G401 (cell line): ENCODE measurements around the gene ZIC4. TPM values are rescaled to one million over a fixed set of nuclear protein-coding genes. Genes with fewer than 3 reads are reported as not detected.

Experiments used
- DNase-seq: peaks from one replicate; pipeline ENCODE4 v3.0.0-alpha.2; 2015; ENCODE audit warnings: low spot score
- in situ Hi-C: cut with HindIII; loops from 2 replicates; pipeline ENCODE4 v1.10.0; 2016; ENCODE audit warnings: low sequenced_read_pairs, mixed read lengths
- total RNA-seq: library from RNA; depleted of rRNA; stranded (reverse); fragments of >200 nt; shearing (Covaris generic); gene quantifications from 2 replicates; pipeline ENCODE4 v1.2.3, GENCODE V29; 2014

Gene ZIC4
- total RNA-seq, 1 experiment from 2014 or later = not detected

DNA sequence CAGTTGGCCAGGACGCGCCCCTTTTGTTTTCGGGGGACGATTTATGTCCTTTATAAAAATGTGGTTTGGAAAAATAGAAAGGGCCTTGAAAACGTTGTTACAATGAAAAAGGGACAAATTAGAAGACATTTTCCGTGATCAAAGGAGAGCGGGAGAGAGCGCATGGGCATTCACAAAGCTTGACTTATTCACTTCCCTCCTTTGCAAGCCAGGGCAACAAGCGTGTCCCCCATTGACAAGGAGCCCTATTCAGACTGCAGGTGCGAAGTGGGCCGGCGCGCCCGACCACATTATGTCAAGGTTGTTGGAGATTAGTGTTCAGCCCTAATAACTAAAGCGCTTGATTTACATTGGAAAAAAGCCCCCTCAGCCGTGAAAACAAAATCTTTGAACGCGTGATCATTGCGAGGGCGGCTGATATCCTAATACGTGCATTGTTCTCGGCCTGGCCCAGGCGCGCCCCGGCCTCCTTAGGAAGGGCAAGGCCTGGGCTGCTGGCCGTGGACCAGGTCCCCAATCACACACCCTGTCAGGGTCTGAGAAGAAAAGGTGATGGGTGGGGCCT, 25.9 kb downstream of the ZIC4 start:
- DNase-seq = no peak
- in situ Hi-C loops = no loop called here

DNA sequence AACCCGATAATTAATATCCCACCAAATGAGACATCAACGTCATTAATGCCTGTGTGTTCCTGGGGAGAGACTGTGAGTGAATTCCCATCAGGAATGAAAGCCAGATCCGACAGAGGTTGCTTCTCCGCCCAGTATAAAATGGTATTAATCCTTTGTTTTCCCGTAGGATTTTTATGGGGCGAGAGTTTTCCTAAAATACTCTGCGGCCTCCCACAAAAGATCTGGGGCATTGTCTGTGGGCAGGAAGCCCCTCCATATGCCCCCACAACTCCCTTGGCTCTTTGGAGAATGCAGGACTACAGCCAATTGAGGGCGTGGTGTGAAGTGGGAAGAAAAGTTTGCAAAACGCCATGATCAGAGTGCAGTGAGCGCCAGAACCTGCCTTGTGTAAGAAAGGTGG, 26.7 kb downstream of the ZIC4 start:
- DNase-seq = no peak
- in situ Hi-C loops = no loop called here

DNA sequence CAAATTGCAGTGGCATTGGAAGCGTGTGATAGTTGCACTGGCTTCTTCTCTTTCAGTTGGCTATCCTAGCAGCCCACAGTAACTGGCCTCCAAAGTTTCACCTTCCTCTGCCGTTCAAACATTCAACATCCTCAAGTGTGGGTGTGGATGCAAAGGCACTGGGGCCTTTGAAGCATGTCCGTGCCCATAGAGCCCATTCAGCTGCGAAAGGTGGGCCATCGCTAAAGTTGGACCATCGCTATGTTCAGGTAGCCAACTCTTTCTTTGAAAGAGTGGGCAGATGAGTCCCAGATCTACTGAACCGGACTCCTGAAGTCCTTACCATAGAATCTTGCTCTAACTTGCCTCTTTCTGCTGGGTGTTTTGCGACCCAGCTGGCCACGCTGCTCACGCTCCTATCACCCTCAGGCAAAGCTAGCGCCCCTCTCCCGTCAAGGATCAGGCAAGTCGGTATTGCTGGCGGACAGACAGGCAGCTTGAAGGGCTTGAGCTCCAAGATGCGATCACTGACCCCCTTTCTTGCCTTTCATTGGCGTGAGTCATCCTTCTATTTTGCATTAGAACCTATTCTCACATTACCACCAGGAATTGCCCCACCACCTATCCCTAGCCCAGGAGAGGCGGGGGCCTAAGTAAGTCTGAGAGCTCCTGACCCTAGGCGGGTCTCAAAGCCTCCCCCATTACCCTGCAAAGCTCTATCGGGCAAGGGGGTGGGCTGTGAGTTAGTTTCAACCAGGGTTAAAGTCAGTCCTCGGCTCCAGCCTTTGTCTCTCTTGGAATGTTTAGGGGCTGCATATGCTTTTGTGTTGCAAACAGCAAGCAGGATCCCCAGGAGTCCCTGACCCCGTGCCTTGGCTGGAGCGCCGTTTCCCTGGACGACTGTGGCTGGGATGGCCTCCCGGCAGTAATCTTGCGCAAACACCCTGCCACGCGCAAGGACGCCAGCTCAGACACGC, 28.7 kb downstream of the ZIC4 start:
- DNase-seq = peak; percentile 19
- in situ Hi-C loops = no loop called here

DNA sequence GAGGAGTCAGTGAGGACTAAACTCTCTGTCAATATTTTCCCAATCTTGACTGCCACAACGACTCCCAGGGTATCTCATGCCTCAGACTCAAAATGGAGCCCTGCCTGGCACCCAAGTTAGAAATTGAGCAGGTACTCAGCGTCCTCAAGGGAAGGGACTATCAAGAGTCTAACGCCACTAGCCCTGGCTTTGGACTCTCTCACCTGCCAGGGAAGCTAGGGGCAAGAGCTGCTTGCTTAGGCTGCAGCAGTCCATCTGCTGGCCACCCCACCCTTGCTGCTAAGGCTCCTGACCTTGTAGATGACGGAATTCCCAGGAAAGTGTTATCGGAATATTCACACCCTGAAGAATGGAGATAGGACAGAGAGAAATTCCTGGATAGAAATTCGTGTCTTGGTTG, 33.0 kb downstream of the ZIC4 start:
- in situ Hi-C loops = no loop called here
- DNase-seq = no peak

DNA sequence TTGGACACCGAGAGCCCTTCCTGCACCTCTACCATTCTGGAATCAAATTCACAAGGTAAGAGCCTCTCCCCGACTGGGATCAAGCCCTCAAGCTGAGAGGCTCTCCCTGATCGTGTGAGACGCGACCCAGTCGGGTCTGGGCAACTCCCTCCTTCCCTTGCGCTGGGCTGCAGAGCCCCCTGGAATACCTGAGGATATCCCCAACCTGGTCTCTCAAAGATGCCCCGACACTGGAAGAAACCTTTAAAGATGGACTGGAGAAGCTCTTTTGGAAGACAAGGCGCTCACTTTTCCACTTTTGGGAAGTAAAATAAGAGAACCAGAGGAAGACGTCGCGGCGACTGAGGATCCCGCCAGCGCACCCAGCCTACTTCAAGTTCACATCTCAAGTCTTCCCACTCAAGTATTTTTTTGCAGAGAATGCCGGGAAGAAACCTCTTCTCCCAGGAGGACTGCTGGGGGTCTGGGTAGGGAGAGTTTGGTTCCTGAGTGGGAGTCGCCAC, 33.8 kb downstream of the ZIC4 start:
- in situ Hi-C loops = no loop called here
- DNase-seq = peak; percentile 35

DNA sequence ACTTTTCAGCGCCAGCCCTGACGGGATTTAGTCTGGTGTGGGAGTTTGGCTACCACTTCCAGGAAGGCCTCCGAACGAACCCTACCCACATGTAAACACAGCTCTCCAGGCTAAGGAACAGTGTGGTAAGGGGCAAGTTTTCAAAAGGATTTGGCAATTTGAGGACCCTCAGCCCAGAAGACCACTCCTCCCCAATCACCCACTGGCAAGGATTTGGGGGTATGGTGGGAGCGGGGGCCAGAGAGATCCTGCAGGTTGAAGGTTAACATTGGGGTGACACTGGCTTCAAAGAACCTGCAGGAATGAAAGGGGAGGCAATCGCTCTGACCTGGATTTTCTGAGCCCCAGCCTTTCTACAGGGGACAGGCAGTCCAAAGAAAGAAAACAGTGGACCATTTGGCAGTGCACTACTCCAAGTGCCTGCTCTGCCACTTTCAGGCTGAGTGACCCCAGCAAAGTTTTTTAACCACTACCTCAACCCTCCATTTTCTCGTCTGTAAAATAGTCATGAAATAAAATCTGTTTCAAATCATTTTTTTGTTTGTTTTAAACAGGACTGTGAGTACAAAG, 34.5 kb downstream of the ZIC4 start:
- DNase-seq = peak; percentile 76
- in situ Hi-C loops = no loop called here

DNA sequence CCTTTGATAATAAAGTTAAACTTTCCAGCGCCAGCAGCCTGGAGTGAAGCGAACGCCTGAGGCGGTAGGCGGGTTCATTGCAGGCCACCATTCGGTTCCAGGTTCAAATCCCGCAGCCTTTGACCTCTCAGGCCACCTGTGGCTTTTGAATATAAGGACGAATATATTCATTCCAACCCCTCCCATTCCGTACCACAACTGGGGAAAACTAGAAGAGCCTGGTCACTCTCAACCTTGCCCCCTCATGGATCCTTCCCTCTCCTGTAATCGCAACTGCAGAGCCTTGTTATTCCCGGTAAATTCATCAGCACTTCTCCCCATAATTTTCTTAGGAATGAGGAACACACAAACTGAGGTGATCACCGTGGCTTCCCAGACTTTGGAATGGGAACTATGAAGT, 35.2 kb downstream of the ZIC4 start:
- in situ Hi-C loops = no loop called here
- DNase-seq = no peak

DNA sequence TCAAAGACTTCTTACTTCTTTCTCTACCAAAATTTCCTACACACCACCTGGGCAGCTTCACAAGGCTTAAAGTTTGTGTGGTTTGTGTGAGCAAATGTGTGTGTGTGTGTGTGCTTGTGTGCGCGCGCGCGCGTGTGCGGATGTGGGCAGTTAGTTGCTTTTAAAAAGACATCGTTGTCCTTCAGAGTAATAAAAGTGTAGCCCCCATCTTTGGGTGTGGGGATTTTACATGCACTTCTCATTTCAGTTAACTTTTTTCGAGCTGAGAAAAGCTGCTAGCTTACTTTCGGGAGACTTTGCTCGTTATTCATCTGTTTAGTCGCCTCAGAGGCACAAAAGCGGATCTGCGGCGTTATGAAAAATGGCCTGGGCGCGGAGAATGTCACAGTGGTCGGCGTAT, 36.0 kb downstream of the ZIC4 start:
- in situ Hi-C loops = no loop called here
- peak; percentile 64 for DNase-seq

DNA sequence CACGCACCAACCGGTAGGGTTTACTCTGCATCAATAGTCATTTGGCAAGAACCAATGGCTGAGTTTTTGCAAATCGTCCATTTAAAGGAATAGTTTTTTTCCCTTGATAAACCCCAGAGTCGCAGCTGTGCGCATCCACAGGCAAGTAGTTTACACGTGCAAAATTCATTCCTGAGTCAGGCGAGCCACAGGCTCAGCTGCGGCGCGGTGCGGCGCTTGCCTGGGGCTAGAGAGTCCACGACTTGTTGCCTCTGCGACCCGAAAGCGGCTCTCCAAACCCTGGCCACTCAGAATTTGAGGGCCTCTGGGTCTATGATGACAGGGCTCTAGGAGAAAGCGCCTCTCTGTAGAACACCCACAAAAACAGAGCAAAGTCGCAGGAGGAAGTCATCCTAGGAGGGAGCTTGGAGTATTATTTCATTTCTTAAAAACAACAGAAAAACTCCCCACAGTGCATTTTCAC, 36.7 kb downstream of the ZIC4 start:
- in situ Hi-C loops = no loop called here
- peak; percentile 83 for DNase-seq

DNA sequence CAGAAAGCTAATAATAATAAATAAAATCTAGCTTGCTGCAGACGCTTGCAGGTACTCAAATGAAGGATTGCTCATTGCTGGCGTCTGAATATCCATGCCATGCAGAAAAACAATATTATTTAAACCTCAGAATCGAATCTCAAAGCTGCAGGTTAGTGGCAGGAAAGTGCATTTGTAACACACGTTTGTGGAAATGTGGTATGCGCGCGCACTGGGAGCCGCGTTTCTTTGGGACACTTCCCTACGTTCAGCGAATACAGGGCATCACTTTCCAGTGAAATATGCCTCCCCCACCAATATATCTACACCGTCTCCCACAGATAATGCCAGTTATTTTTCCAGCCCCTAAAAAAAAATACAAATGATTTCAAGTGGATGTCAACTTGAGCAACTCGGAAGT, 37.1 kb downstream of the ZIC4 start:
- in situ Hi-C loops = no loop called here
- DNase-seq = peak; percentile 73

DNA sequence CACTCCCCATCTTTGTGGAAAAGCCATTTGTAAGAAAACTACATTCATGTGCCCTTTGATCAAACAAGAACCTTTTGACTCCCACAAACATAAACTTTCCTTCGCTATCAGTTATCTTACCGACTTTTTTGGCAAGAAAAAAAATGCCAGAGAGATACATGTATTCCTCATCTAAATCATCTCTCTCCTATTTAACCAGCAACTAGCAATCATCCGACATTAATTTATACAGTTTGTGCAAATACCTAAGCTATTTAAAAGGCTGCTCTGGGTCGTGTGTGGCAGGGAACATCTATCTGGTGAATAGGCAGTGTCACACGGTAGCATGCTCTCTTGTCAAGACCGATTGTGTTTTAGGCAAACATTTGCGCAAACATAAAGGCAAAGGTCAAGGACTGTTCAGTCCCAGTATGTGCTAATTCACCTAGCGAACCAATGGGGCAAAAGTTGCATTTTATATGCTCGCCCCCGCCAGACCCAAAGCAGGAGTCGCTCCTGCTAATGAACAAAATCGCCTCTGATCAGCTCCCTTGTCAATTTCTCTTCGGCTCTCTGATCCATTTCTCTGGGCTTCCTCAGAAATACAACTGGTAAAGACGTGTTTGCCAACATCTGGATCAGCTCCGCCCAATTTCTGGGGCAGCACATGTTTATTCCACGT, 37.7 kb downstream of the ZIC4 start:
- in situ Hi-C loops = no loop called here
- DNase-seq = peak; percentile 80

DNA sequence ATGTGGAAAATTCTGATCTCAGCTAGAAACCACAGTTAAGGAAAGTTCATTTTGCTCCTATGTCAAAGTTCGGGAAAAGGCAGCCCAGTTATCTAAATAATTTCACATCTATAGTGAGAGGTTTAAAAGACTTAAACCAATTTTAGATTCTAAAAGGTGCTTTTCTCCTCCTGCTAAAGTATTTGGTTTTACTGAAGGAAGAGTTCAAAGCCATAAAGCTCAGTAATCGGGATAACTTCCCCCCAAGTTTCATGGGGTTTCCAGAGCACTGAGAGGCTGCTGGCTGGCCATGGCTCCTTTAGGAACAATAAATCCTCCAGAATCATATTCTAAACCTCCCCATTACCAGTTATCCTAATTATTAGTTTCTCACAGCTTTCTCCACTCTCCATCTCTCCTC, 38.2 kb downstream of the ZIC4 start:
- in situ Hi-C loops = no loop called here
- peak; percentile 68 for DNase-seq

DNA sequence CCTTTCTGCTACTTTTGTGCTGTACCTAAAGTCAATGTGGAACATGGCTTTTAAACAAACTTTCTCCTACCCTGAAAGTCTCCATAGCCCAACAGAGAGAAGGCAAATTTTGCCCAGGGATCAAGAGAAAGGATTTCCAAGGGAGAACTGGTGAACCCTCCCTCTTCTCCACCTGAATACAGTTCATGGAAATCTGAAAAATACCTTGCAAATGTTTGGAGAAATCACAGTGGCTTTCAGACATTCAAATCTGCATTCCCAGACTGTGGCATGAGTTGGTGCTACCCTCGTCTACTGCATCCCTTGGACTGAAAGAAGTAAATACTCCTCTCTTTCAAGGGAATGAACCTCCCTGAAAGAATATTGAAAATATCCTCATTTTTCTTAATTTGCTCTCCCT, 38.7 kb downstream of the ZIC4 start:
- peak; percentile 71 for DNase-seq
- in situ Hi-C loops = no loop called here

DNA sequence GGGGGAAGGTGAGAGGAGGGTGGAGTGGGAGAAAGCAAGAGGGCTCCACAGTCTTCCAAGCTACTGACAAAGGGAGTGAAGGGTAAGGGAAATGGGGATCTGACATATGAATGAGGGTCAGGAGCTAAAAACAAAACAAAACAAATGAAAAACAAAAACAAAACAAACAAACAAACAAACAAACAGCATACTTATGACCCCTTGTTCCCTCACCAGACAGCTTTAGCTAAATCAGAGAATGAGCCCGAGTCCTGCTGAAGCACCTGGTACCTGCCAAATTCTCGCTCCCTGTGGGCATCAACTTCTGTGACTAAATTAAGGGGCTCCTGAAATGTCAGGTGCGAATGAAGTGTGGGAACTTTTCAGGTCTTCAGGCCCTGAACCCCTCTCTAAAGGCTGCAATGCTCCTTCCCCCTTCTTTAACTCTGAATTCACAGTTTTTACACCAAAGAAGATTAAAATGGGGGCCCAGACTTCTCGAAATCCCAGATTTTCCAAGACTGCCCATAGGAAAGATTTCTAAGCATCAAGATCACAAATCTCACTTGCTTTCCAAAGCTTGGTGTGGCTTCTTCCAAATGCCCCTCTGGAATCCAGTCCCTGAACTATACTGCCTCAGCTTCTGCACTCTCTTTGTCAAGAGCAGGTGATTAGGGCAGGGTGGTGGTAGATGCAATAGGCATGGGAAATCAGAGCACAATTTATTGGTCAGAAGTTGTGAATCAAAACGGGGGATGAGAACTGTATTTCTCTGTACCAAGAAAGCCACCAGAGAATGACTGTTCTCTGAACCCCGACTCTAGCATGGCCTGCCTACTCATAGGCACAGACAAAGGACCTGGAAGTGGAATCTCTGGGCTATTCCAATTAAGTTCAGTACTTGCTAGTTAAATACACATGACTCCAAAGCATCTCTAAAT, 40.9 kb downstream of the ZIC4 start:
- in situ Hi-C loops = no loop called here
- peak; percentile 76 for DNase-seq

DNA sequence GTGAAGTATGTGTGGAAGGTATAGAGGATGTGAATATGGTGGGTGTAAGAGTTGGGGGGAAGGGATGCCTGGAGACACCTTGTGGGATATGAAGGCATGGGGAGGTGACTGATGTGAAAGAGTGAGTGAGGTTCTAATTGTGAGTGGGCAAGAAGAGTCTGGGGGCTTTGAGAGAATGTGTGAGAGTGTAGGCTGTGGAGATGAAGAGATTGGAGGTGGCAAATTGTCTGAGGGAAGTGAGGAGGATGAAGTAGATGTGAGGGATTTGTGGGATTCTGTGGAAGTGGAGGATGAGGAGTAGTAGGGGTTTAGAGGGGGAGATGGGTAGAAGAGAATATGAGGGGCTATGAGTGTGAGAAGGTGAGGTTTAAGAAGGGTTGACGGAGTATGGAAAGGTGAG, 41.6 kb downstream of the ZIC4 start:
- no peak for DNase-seq
- in situ Hi-C loops = no loop called here

DNA sequence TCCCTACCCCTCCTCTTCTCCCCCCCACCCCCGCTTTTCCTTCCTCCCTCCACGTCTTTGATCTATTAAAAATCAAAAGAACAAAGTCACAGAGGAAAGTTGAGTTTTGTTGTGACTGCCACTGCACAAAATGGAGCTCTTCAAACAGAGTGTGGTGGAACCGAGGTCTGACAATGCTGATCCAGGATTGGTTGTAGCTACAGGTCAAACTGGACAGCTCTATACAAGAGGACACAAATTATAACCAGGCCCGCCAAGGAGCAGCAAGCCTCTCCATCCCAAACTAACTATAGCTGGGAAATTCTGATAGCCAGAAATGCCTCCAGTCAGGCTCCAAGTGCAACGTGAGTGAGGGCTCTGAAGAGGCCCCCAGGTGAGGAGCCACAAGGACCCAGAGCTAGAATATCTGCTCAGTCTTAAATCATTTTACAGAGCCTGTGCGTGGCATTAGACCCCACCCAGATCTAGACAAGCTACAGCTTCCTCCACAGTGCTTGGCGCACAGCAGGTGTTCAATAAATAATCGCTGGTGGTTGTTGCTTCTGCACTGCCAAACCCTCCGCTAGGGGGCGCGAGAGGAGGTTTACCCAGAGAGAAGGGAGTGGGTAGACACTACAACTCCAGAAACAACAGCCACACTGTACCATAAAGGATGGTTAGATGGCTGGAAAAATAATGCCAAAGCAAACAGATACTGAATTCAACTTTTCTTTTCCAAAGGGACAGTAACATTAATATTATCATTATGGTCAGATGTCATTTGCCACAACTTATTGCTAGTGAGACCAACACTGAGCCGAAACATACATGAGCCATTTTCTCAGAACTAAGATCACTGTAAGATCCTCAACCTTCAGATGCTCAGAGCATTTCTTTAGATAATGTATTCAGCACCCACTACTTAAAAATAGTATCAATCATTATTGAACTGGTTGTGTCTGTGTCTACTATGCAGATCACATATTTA, 44.6 kb downstream of the ZIC4 start:
- in situ Hi-C loops = no loop called here
- DNase-seq = peak; percentile 50

DNA sequence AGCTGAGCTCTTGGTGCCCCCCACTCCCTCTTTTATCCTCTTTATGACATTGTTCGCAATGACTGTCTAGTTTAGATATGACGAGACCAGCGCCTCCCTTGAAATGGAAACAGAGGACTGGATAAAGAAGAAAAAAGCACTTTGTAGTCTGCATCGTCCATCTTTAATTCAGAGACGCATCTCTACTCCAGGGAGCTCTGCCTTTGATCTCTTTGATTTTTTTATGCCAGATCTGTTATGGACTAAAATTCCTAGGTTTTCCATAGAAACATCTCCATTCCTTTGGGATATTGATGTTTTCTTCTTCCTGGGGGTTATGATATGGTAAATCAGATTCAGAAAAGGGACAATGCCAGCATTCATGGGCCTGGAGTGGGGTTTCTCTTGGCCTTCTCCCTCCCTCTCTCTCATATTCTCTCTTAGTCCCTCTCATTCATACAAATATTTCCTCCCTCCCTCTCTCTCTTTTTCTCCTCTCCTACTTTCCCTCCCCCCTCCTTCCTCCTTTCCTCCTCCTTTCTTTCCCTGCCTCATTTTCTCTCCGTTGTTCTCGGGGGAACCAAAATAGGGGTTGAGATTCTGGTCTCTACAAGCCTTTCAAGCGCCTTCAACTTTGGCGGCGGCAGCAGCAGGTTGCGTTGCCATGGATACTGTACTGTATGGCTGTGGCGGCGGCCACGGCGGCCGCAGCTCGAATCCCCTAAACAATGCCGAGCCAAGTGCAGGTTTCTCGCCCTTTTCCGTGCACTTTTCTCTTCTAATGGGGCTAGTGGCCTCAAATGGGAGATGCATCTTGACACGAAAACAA, 45.5 kb downstream of the ZIC4 start:
- peak; percentile 84 for DNase-seq
- in situ Hi-C loops = no loop called here
